HPDE6-E6E7 (cell line): Measurements from ENCODE around the gene PALLD.
A peak's percentile ranks its signal among the peaks of the same experiment; 100 is the strongest.

ENCODE experiments used
- DNase-seq: peaks from one replicate; pipeline ENCODE4 v3.0.0; 2011; ENCODE audit warnings: missing footprints; ENCODE audit errors: extremely low spot score

Gene PALLD

GRCh38 chr4:168593399-168593798, 96.5 kb downstream of the PALLD start:
- no peak for DNase-seq

DNA sequence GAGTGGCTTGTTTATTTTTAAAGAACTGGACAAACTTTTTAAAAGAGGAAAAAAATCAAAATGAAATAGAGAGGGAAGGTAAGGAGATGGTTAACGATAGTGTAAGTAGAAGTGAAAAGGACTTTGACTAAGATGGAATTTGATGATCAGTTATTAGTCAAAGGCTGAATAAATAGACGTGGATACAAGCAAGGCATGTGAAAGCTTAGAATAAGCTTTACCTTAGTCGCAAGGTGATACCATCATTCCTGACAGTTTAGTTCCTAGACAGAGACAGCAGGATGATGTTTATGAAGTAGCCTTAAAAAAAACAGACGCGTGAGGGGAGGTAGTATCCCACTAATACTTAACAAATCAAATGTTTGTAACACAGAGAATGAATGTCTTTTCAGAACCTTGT, 97.3 kb downstream of the PALLD start:
- no peak for DNase-seq

DNA sequence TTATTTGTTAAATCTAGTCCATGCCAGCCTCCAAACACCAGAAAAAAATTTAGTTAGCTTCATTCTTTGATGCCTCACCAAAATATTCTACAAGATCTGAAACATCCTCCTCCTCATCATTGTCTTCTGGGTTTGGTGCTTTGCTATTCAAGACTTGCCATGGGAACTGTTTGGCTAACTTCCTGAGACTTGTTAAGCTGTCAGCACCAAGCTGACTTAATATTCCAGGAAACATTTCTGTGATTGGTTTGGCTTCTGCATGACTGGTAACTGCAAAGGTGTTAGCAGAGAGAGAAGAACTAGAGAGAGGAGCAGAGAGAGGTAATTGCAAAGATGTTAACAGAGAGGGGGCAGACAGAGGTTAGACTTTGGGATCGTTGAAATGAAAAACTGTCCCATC, 101.3 kb downstream of the PALLD start:
- DNase-seq: no peak

DNA sequence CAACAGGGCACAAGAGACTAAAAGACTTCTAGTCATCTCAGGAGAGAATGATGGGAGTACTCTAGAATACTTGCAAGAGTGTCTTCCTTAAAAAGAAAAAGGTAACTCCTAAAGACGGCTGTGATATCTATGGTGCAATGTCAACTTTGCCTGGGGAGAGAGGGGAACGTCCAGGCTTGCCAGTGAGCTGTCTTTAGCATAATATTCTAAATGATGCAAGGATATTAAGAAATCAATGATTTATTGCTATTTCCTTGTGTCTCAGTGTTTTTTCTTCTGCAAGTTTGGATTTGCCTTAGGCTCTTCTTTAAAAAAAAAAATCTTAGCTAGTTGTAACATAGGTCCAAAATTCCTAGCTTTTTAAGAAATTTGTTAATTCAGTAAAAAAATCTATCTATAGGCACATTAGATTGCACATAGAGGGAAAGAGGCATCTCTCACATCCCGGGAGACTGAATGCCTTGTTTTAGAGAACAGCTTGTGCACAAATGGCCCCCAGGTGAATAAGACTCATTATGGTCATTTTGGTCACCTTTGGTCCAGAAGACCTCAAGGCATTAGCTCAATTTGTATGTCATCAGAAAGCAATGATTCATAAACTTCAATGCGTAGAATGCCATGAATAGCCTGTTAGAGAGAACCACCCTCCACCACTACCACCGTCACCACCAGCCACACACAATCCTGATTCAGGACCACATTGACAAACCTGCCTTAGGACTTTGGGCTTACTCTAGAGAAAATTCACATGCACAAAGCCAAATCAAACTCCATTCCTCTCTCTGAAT, 104.1 kb downstream of the PALLD start:
- peak; percentile 63 for DNase-seq

DNA sequence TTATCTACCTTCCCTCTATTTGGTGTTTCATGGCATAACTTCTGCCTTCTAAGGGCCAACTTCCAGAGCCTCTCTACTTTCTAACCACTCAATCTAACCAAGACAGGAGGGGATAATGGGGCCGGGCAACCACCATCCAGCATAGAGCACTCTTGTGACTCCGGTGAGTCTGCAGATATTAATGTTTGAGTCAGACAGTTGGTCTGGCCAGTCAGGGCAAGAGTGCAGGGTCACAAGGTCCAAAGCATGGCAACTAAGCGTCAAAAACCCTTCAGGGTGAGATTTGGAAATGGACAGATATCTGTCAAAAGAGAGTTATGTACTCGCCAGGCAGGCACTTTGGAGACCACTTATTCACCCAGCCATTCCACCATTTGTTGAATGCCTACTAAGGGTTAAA, 105.0 kb downstream of the PALLD start:
- DNase-seq: no peak

- peak; percentile 58 for DNase-seq
Observed at GRCh38 chr4:168604496-168605373, 107.9 kb downstream of the PALLD start.

GRCh38 chr4:168605411-168605810, 108.6 kb downstream of the PALLD start:
- DNase-seq: peak; percentile 27

GRCh38 chr4:168607215-168607614, 110.4 kb downstream of the PALLD start:
- no peak for DNase-seq

DNA sequence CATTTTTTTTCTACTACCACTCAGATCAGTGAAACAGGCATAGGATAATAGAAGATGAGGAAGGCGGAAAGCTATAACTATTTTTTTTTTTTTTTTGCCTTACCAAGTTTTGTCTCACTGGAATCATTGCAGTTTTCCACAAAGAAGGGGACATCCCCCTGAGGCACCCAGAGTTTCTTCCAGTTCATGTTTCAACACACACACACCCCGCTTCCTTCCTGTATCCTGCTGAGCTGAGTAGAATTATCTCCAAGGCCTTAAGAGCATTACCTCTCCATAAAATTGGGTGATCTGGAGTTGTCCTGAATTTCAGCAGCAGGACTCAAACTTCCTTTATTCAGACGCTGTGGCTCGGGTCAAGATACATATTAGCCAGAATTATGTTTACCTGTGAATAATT, 111.9 kb downstream of the PALLD start:
- no peak for DNase-seq

DNA sequence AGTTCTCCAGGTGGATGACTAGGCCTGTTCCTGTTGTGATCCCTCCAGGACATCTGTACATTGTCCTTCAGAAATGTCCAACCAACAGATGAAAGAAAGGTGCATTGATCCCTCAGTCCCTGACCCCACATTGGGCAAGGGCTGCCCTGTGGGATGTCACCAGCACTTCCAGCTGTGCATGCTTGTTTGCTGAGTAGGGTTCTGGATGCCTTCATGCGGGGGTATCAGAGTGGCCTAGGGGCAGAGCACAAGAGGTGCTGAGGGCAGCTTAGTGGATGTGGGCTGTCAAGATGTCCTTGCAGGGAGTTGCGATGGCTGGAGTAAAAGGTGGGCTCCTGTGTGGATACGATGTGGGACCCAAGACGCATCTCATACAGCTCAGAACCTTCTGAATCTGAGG, 112.5 kb downstream of the PALLD start:
- DNase-seq: no peak

DNA sequence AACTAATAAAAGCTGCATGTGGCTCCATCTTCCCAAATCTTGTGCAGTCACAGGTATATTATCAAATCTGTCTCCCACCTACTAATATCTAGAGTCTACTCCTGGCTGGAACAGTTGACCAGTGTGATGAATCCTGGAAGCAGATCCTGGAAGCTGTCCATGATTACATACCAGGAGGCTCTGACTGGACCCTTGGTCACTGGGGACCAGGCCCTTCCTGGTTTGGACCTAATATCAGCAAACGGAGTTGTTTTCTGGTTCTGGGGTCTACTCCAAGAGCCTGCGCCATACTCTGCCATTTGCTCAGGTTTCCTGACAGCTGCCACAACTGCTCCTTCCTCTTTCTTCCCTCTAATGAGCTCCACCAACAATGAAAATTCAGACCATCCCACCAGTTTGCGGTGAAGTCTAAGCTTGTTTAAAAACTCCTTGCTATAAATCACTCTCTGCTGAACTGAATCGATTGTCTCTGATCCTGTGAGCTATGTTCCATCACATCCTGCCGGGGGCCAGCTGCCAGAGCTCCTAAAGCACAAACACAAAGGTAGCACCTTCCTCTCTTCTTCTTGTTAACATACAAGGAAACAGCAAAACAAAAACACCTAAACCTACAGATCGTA, 114.2 kb downstream of the PALLD start:
- DNase-seq: no peak

GRCh38 chr4:168612450-168613135, 115.7 kb downstream of the PALLD start:
- no peak for DNase-seq

GRCh38 chr4:168613869-168614268, 117.0 kb downstream of the PALLD start:
- DNase-seq: no peak

- DNase-seq: no peak
Observed at GRCh38 chr4:168614281-168615057, 117.6 kb downstream of the PALLD start.

DNA sequence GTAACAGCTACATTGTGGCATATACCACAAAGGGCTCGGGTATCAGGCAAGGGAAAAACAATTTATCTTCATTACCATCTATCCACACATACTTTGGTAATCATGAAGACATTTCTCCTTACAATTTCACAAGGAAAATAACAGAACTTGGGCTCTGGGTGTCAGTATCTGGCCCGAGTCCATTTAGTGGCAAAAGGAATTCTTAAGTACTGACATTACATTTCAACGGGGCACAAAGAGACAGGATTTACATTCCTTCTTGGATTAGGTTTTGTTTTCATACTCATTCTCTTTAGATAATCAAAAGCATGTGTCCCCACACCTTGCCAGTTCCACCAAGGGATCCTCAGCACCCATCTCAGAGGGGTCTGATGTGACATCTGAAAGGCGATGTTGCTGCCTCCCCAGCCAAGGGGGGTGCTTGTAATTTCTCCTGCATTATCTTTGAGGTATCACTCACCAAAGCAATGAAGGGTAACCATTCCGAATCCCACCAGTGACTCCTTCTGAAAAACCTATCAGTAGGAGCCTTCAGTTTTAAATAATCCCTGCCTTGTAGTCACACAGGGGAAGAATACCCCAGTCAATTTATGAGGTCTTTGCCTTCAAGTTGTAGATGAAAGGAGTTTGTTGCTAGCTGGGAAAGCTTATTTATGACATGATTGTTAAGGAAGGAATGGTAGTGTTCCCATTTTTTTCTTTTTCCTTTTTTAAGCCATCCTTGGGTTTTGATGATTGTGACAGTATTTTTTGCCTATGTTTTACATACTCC, 118.6 kb downstream of the PALLD start:
- no peak for DNase-seq

- DNase-seq: no peak
Observed at GRCh38 chr4:168618577-168619265, 121.9 kb downstream of the PALLD start.

- DNase-seq: no peak
Observed at GRCh38 chr4:168619266-168619631, 122.4 kb downstream of the PALLD start.

GRCh38 chr4:168621806-168622589, 125.1 kb downstream of the PALLD start:
- DNase-seq: no peak

DNA sequence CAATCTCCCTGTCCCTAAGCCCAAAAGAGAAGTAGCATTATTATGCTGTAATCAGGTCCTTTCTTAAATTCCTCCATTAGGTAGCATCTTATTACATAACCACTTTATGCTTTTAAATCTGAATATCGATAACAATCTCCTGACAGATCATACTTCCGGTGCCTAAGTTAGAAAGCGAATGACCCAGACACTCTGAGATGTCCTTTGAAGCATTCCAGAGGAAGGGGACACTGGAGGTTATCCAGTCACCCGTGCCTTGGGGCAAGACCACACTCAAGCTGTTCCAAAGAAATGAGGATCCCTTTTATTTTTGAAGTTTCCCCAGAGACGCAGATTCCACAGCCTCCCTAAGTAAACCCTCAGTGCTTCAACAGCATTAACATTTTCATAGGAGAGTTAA, 125.7 kb downstream of the PALLD start:
- no peak for DNase-seq
